ENCODE measurements around the gene KCNJ4. TPM values are rescaled to one million over a fixed set of nuclear protein-coding genes. Genes with fewer than 3 reads are reported as not detected.

Gene KCNJ4
- total RNA-seq, 1 donor from 2014 or later = 1.7 TPM

- H3K27me3 Mint-ChIP-seq = peaks cover 19% of the 10 kb centered on the region
- H3K9me3 Mint-ChIP-seq (ENCODE audit: low read depth) = no peaks in the 10 kb centered on the region
- peak overlapping the region; percentile 76 for H3K4me3 Mint-ChIP-seq (ENCODE audit: low read depth)
- H3K36me3 Mint-ChIP-seq (ENCODE audit: insufficient read depth) = no peaks in the 10 kb centered on the region
- peak overlapping the region; percentile 69 for H3K27ac Mint-ChIP-seq
- no peak for TF ChIP-seq CTCF (IDR thresholded peaks at IDR 0.05; ENCODE audit: unreplicated experiment)
- DNase-seq (ENCODE audit: low spot score, unreplicated experiment) = no peak
- peaks cover 14% of the 10 kb centered on the region for H3K4me1 Mint-ChIP-seq (ENCODE audit: low read depth)
Observed at GRCh38 chr22:38467438-38467903, 12.5 kb upstream of the KCNJ4 start.

- no peaks in the 10 kb centered on the region for H3K9me3 Mint-ChIP-seq (ENCODE audit: low read depth)
- no peak for DNase-seq (ENCODE audit: low spot score, unreplicated experiment)
- no peak for TF ChIP-seq CTCF (IDR thresholded peaks at IDR 0.05; ENCODE audit: unreplicated experiment)
- no peaks in the 10 kb centered on the region for H3K36me3 Mint-ChIP-seq (ENCODE audit: insufficient read depth)
- H3K27ac Mint-ChIP-seq = no peak overlapping the region
- peaks cover 16% of the 10 kb centered on the region for H3K4me1 Mint-ChIP-seq (ENCODE audit: low read depth)
- peaks cover 25% of the 10 kb centered on the region for H3K27me3 Mint-ChIP-seq
- no peak overlapping the region for H3K4me3 Mint-ChIP-seq (ENCODE audit: low read depth)
Observed at GRCh38 chr22:38465673-38466490, 10.9 kb upstream of the KCNJ4 start.

GRCh38 chr22:38464992-38465672 lies 10.1 kb upstream of the KCNJ4 start:
- H3K4me1 Mint-ChIP-seq (ENCODE audit: low read depth) = peaks cover 18% of the 10 kb centered on the region
- peaks cover 33% of the 10 kb centered on the region for H3K27me3 Mint-ChIP-seq

GRCh38 chr22:38462960-38463784 lies 8.2 kb upstream of the KCNJ4 start:
- peaks cover 17% of the 10 kb centered on the region for H3K4me1 Mint-ChIP-seq (ENCODE audit: low read depth)
- no peaks in the 10 kb centered on the region for H3K9me3 Mint-ChIP-seq (ENCODE audit: low read depth)
- no peaks in the 10 kb centered on the region for H3K36me3 Mint-ChIP-seq (ENCODE audit: insufficient read depth)
- peaks cover 41% of the 10 kb centered on the region for H3K27me3 Mint-ChIP-seq
- H3K27ac Mint-ChIP-seq = peak overlapping the region; percentile 68
- DNase-seq (ENCODE audit: low spot score, unreplicated experiment) = peak; percentile 52
- peak overlapping the region; percentile 27 for H3K4me3 Mint-ChIP-seq (ENCODE audit: low read depth)
- no peak for TF ChIP-seq CTCF (IDR thresholded peaks at IDR 0.05; ENCODE audit: unreplicated experiment)

More at GRCh38 chr22:38464992-38465672, 10.1 kb upstream of the KCNJ4 start:
- Mint-ChIP-seq H3K4me3 (ENCODE audit: low read depth) (no peak overlapping the region), H3K27ac (peak overlapping the region; percentile 59), H3K36me3 (ENCODE audit: insufficient read depth) (no peaks in the 10 kb centered on the region), H3K9me3 (ENCODE audit: low read depth) (no peaks in the 10 kb centered on the region)
- TF ChIP-seq CTCF (IDR thresholded peaks at IDR 0.05; ENCODE audit: unreplicated experiment) = no peak
- DNase-seq (ENCODE audit: low spot score, unreplicated experiment) = no peak

All from progenitor cell of endocrine pancreas (in vitro differentiated cells).